HEK293 (cell line): ENCODE data around the gene TMOD1.
"Not testable (repeated sequence)": the region's sequence is repeated elsewhere in the genome, so short reads cannot be mapped to it uniquely, and the experiment has no call there.

Experiments used
- RBAK ChIP-seq: fragments of 450-650 bp; formaldehyde crosslinking; IDR thresholded peaks from 2 replicates; pipeline ENCODE4 v1.5.1; 2016; ENCODE audit warnings: missing biosample characterization, missing genetic modification characterization
- ZBTB1 ChIP-seq: fragments of 450-650 bp; formaldehyde crosslinking; IDR thresholded peaks from 2 replicates; pipeline ENCODE4 v1.5.1; 2016; ENCODE audit warnings: missing biosample characterization, missing genetic modification characterization
- TF ChIP-seq, protein P1 (sequence below): fragments of 450-650 bp; formaldehyde crosslinking; IDR thresholded peaks from 2 replicates; pipeline ENCODE4 v1.5.1; 2016; ENCODE audit warnings: missing biosample characterization, missing genetic modification characterization
- TF ChIP-seq, protein P2 (sequence below): fragments of 450-650 bp; formaldehyde crosslinking; IDR thresholded peaks from 2 replicates; pipeline ENCODE4 v1.5.1; 2017; ENCODE audit warnings: missing biosample characterization, missing genetic modification characterization

DNA sequence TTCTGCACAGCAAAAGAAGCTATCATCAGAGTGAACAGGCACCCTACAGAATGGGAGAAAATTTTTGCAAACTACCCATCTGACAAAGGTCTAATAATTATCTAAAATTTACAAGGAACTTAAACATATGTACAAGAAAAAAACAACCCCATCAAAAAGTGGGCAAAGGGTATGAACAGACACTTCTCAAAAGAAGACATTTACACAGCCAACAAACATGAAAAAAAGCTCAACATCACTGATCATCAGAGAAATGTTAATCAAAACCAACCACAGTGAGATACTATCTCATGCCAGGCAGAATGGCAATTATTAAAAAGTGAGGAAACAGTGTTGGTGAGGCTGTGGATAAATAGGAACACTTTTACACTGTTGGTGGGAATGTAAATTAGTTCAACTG, 44.6 kb upstream of the TMOD1 start:
- TF ChIP-seq, protein P1, sequence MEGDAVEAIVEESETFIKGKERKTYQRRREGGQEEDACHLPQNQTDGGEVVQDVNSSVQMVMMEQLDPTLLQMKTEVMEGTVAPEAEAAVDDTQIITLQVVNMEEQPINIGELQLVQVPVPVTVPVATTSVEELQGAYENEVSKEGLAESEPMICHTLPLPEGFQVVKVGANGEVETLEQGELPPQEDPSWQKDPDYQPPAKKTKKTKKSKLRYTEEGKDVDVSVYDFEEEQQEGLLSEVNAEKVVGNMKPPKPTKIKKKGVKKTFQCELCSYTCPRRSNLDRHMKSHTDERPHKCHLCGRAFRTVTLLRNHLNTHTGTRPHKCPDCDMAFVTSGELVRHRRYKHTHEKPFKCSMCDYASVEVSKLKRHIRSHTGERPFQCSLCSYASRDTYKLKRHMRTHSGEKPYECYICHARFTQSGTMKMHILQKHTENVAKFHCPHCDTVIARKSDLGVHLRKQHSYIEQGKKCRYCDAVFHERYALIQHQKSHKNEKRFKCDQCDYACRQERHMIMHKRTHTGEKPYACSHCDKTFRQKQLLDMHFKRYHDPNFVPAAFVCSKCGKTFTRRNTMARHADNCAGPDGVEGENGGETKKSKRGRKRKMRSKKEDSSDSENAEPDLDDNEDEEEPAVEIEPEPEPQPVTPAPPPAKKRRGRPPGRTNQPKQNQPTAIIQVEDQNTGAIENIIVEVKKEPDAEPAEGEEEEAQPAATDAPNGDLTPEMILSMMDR, result not testable (repeated sequence)
- TF ChIP-seq RBAK (tag by site-specific recombination); ZBTB1: not testable (repeated sequence)
- TF ChIP-seq, protein P2, sequence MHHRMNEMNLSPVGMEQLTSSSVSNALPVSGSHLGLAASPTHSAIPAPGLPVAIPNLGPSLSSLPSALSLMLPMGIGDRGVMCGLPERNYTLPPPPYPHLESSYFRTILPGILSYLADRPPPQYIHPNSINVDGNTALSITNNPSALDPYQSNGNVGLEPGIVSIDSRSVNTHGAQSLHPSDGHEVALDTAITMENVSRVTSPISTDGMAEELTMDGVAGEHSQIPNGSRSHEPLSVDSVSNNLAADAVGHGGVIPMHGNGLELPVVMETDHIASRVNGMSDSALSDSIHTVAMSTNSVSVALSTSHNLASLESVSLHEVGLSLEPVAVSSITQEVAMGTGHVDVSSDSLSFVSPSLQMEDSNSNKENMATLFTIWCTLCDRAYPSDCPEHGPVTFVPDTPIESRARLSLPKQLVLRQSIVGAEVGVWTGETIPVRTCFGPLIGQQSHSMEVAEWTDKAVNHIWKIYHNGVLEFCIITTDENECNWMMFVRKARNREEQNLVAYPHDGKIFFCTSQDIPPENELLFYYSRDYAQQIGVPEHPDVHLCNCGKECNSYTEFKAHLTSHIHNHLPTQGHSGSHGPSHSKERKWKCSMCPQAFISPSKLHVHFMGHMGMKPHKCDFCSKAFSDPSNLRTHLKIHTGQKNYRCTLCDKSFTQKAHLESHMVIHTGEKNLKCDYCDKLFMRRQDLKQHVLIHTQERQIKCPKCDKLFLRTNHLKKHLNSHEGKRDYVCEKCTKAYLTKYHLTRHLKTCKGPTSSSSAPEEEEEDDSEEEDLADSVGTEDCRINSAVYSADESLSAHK, result not testable (repeated sequence)
